ENCODE measurements around the gene MLF1.

The MLF1 gene

GRCh38 chr3:158573714-158574113 lies 2.7 kb downstream of the MLF1 start:
- Histone ChIP-seq H3K4me1 (peaks cover 4% of the 10 kb centered on the region), H3K4me2 (ENCODE audit: low read length) (no peak overlapping the region), H3K4me3 (ENCODE audit: low read depth, low read length) (no peak overlapping the region), H3K79me2 (peaks cover 9% of the 10 kb centered on the region), H3K36me3 (ENCODE audit: control insufficient read depth, insufficient read depth, low read length) (no peaks in the 10 kb centered on the region), H3K9me3 (ENCODE audit: control insufficient read depth, low read length) (no peaks in the 10 kb centered on the region), H2AFZ (no peak overlapping the region), H3K27ac (no peak overlapping the region), H3K9ac (no peak overlapping the region), H3K27me3 (ENCODE audit: control insufficient read depth, insufficient read depth, low read length) (no peaks in the 10 kb centered on the region)
- TF ChIP-seq CTCF (IDR thresholded peaks at IDR 0.05), result no peak

GRCh38 chr3:158574646-158575045 lies 3.7 kb downstream of the MLF1 start:
- Histone ChIP-seq H2AFZ (no peak overlapping the region), H3K9ac (no peak overlapping the region), H3K27me3 (ENCODE audit: control insufficient read depth, insufficient read depth, low read length) (no peaks in the 10 kb centered on the region), H3K4me2 (ENCODE audit: low read length) (no peak overlapping the region), H3K79me2 (peaks cover 9% of the 10 kb centered on the region), H3K4me3 (ENCODE audit: low read depth, low read length) (no peak overlapping the region), H3K4me1 (peaks cover 4% of the 10 kb centered on the region), H3K9me3 (ENCODE audit: control insufficient read depth, low read length) (no peaks in the 10 kb centered on the region), H3K36me3 (ENCODE audit: control insufficient read depth, insufficient read depth, low read length) (no peaks in the 10 kb centered on the region), H3K27ac (no peak overlapping the region)
- TF ChIP-seq CTCF (IDR thresholded peaks at IDR 0.05), result no peak

- Histone ChIP-seq H3K27me3 (ENCODE audit: control insufficient read depth, insufficient read depth, low read length) (no peaks in the 10 kb centered on the region), H3K9ac (no peak overlapping the region), H2AFZ (no peak overlapping the region), H3K4me1 (no peaks in the 10 kb centered on the region), H3K79me2 (no peaks in the 10 kb centered on the region), H3K4me3 (ENCODE audit: low read depth, low read length) (no peak overlapping the region), H3K4me2 (ENCODE audit: low read length) (no peak overlapping the region), H3K36me3 (ENCODE audit: control insufficient read depth, insufficient read depth, low read length) (no peaks in the 10 kb centered on the region), H3K27ac (no peak overlapping the region), H3K9me3 (ENCODE audit: control insufficient read depth, low read length) (no peaks in the 10 kb centered on the region)
- TF ChIP-seq CTCF (IDR thresholded peaks at IDR 0.05), result no peak
Observed at GRCh38 chr3:158590223-158590622, 19.2 kb downstream of the MLF1 start.

- TF ChIP-seq CTCF (IDR thresholded peaks at IDR 0.05), result no peak
Observed at GRCh38 chr3:158600787-158601186, 29.8 kb downstream of the MLF1 start.

GRCh38 chr3:158602227-158602626 lies 31.2 kb downstream of the MLF1 start:
- no peaks in the 10 kb centered on the region for H3K79me2 ChIP-seq
- H3K27ac ChIP-seq, result no peak overlapping the region
- no peak overlapping the region for H3K4me3 ChIP-seq (ENCODE audit: low read depth, low read length)
- no peak for TF ChIP-seq CTCF (IDR thresholded peaks at IDR 0.05)
- no peak overlapping the region for H2AFZ ChIP-seq
- H3K4me1 ChIP-seq, result no peaks in the 10 kb centered on the region
- no peaks in the 10 kb centered on the region for H3K9me3 ChIP-seq (ENCODE audit: control insufficient read depth, low read length)
- no peaks in the 10 kb centered on the region for H3K27me3 ChIP-seq (ENCODE audit: control insufficient read depth, insufficient read depth, low read length)
- no peaks in the 10 kb centered on the region for H3K36me3 ChIP-seq (ENCODE audit: control insufficient read depth, insufficient read depth, low read length)
- no peak overlapping the region for H3K4me2 ChIP-seq (ENCODE audit: low read length)
- no peak overlapping the region for H3K9ac ChIP-seq

More at GRCh38 chr3:158600787-158601186, 29.8 kb downstream of the MLF1 start:
- Histone ChIP-seq H3K9ac (no peak overlapping the region), H3K79me2 (no peaks in the 10 kb centered on the region), H3K27ac (no peak overlapping the region), H3K9me3 (ENCODE audit: control insufficient read depth, low read length) (no peaks in the 10 kb centered on the region), H3K4me3 (ENCODE audit: low read depth, low read length) (no peak overlapping the region), H2AFZ (no peak overlapping the region), H3K27me3 (ENCODE audit: control insufficient read depth, insufficient read depth, low read length) (no peaks in the 10 kb centered on the region), H3K4me2 (ENCODE audit: low read length) (no peak overlapping the region), H3K36me3 (ENCODE audit: control insufficient read depth, insufficient read depth, low read length) (no peaks in the 10 kb centered on the region), H3K4me1 (no peaks in the 10 kb centered on the region)
